K562 (cell line): ENCODE data around the gene BZW2. TPM values are rescaled to one million over a fixed set of nuclear protein-coding genes. Genes with fewer than 3 reads are reported as not detected.

ENCODE experiments used
- ATAC-seq: fragments of 200-7000 bp; cut with Tn5 transposase; 3 replicates; pipeline ENCODE4 v1.9.1; 2020; ENCODE audit warnings: moderate library complexity
- BruUV-seq: library from RNA; stranded (reverse); fragments of 400-500 nt; replicated peaks from 2 replicates; lab custom pipeline; 2021; lab: Mats Ljungman, UMichigan
- CTCF ChIA-PET: fragments of 300-600 bp; formaldehyde crosslinking; extraction: SDS; loops from one replicate; lab custom pipeline; 2021; ENCODE audit warnings: low intra/inter-chr PET ratio; lab: Yijun Ruan, JAX
- POLR2A ChIA-PET: fragments of 300-600, 350-650 bp; sonication (Branson Sonifier 250); formaldehyde crosslinking; extraction: SDS; loops from one replicate; lab custom pipeline; 2021; ENCODE audit warnings: antibody characterized with exemption, inconsistent platforms; lab: Yijun Ruan, JAX
- DNase-seq, 4 experiments: peaks; one replicate each; pipeline versions ENCODE4 v3.0.0 to v3.0.0-alpha.2; 2011 to 2018; ENCODE audit warnings: low spot score in 3 of 4, mixed read lengths in 3 of 4; ENCODE audit errors: extremely low read depth in 1 of 4
- FAIRE-seq: peaks from 2 replicates; lab custom pipeline; 2011; peaks lifted over from hg19 to GRCh38; lab: Jason Lieb, UNC
- H2AFZ ChIP-seq: 2 replicates; pipeline ENCODE4 v1.6.0; 2011; ENCODE audit warnings: low read depth, low read length, control low read depth, inconsistent platforms
- H3K27ac ChIP-seq: fragments of 200-600 bp; 3 replicates; pipeline ENCODE4 v1.8.0; 2011; ENCODE audit warnings: low read depth, mild to moderate bottlenecking, control low read depth, inconsistent platforms, low read length, moderate library complexity, mixed read lengths; ENCODE audit errors: extremely low read depth
- H3K27me3 ChIP-seq, 2 experiments: fragments of 300-600 bp in 1 of 2; 2 replicates in 1 of 2; 3 replicates in 1 of 2; pipeline versions ENCODE4 v1.6.0 to v1.8.0; 2011; ENCODE audit warnings: inconsistent platforms in 2 of 2, low read length in 2 of 2, mild to moderate bottlenecking in 1 of 2, mixed read lengths in 1 of 2, moderate library complexity in 1 of 2; ENCODE audit not compliant: control insufficient read depth in 2 of 2, insufficient read depth in 2 of 2
- H3K36me3 ChIP-seq: fragments of 300-600 bp; 3 replicates; pipeline ENCODE4 v1.8.0; 2011; ENCODE audit warnings: mild to moderate bottlenecking, low read length, inconsistent platforms; ENCODE audit not compliant: control insufficient read depth, insufficient read depth
- H3K4me1 ChIP-seq, 2 experiments: fragments of 200-600 bp in 1 of 2; replicated peaks in 1 of 2; 2 replicates in 1 of 2; 3 replicates in 1 of 2; pipeline versions ENCODE4 v1.5.1 to v1.8.0; 2011; ENCODE audit warnings: inconsistent platforms in 2 of 2, low read length in 2 of 2, mild to moderate bottlenecking in 1 of 2, mixed read lengths in 1 of 2, moderate library complexity in 1 of 2; ENCODE audit not compliant: control insufficient read depth in 2 of 2, insufficient read depth in 2 of 2
- H3K4me2 ChIP-seq: 2 replicates; pipeline ENCODE4 v1.6.1; 2011; ENCODE audit warnings: low read length, control low read depth, inconsistent platforms, mixed read lengths; ENCODE audit not compliant: insufficient read depth
- H3K4me3 ChIP-seq: fragments of 200-600 bp; sonication (generic), shearing (Covaris generic); 2 replicates; pipeline ENCODE4 v1.5.1; 2016; ENCODE audit warnings: control low read depth, inconsistent platforms
- H3K79me2 ChIP-seq: fragments of 200-600 bp; 3 replicates; pipeline ENCODE4 v1.8.0; 2011; ENCODE audit warnings: low read length, inconsistent platforms; ENCODE audit not compliant: control insufficient read depth, insufficient read depth
- H3K9ac ChIP-seq, 2 experiments: 2 replicates each; pipeline versions ENCODE4 v1.6.0 to v1.6.1; 2011; ENCODE audit warnings: low read depth in 2 of 2, low read length in 2 of 2, control low read depth in 1 of 2, inconsistent platforms in 1 of 2, mild to moderate bottlenecking in 1 of 2, mixed read lengths in 1 of 2; ENCODE audit not compliant: insufficient read depth in 1 of 2
- H3K9me1 ChIP-seq: one replicate; pipeline ENCODE4 v1.6.0; 2011; ENCODE audit warnings: inconsistent platforms, mild to moderate bottlenecking, low read length, moderate library complexity; ENCODE audit not compliant: control insufficient read depth, insufficient read depth
- H3K9me3 ChIP-seq: replicated peaks from 2 replicates; pipeline ENCODE4 v1.5.1; 2011; ENCODE audit warnings: low read depth, low read length, inconsistent platforms; ENCODE audit not compliant: control insufficient read depth, insufficient read depth
- H4K20me1 ChIP-seq: replicated peaks from 2 replicates; pipeline ENCODE4 v1.6.1; 2011; ENCODE audit warnings: low read length, inconsistent platforms, mixed read lengths; ENCODE audit not compliant: control insufficient read depth, insufficient read depth
- CEBPB ChIP-seq: fragments of 450-650 bp; IDR thresholded peaks from 2 replicates; pipeline ENCODE4 v1.6.1; 2016; ENCODE audit warnings: missing genetic modification characterization, missing compliant biosample characterization
- CEBPG ChIP-seq, 3 experiments: fragments of 200-800 bp in 1 of 3; sonication (Bioruptor generic) in 1 of 3; sonication (generic) in 1 of 3; formaldehyde crosslinking in 1 of 3; IDR thresholded peaks in 2 of 3; conservative IDR thresholded peaks in 1 of 3; 2 replicates each; pipeline versions ENCODE4 v1.6.1 to v1.8.0; 2016 to 2022; ENCODE audit warnings: missing compliant biosample characterization in 2 of 3, missing genetic modification characterization in 2 of 3, mild to moderate bottlenecking in 1 of 3, missing genetic modification reagents in 1 of 3
- CXXC5 ChIP-seq: fragments of 250-450 bp; sonication (Bioruptor Pico); IDR thresholded peaks from 2 replicates; pipeline ENCODE4 v1.8.0; 2022; ENCODE audit warnings: inconsistent platforms, mild to moderate bottlenecking, moderate library complexity
- KDM1A ChIP-seq, 2 experiments: fragments of 450-650 bp; IDR thresholded peaks; 2 replicates each; pipeline ENCODE4 v1.6.1; 2016; ENCODE audit warnings: mild to moderate bottlenecking in 2 of 2
- RB1 ChIP-seq: fragments of 450-650 bp; IDR thresholded peaks from 2 replicates; pipeline ENCODE4 v1.6.1; 2017; ENCODE audit warnings: low read depth, mild to moderate bottlenecking
- WGBS: fragments of 100-300 bp; shearing (Covaris generic); methylation state at CpG from one replicate; pipeline ENCODE4 v1.1.6; 2016; ENCODE audit warnings: low coverage, mixed read lengths; ENCODE audit not compliant: insufficient coverage; ENCODE audit errors: missing lambda C conversion rate; 5-methylcytosine and 5-hydroxymethylcytosine counted together
- in situ Hi-C: fragments of 300-500 bp; cut with MboI; formaldehyde crosslinking; loops from 4 replicates; pipeline ENCODE4 v1.15.0; 2018; ENCODE audit warnings: inconsistent platforms, mixed read lengths
- intact Hi-C: fragments of 100-400 bp; cut with micrococcal nuclease; formaldehyde crosslinking; loops from 2 replicates; pipeline ENCODE4 v1.14.2; 2022
- polyA plus RNA-seq, 8 experiments: library from polyadenylated mRNA; depleted of rRNA in 4 of 8; stranded (reverse) in 5 of 8; unstranded in 3 of 8; fragments of >200 nt; fragmentation: Nextera tagmentation in 2 of 8; fragmentation: Illumina TruSeq in 1 of 8; extraction: Ambion mirVana in 2 of 8; extraction: Trizol in 1 of 8; gene quantifications; 2 replicates each; pipeline versions ENCODE4 v1.2.1 to v1.2.3, GENCODE V29; 2011 to 2014; ENCODE audit warnings: inconsistent platforms in 1 of 8, missing spikeins in 1 of 8
- total RNA-seq, 7 experiments: library from RNA; depleted of rRNA in 6 of 7; stranded (reverse); fragments of >200 nt in 6 of 7; fragmentation: Illumina TruSeq in 2 of 7; extraction: Trizol in 2 of 7; gene quantifications; 2 replicates each; pipeline versions ENCODE4 v1.2.1 to v1.2.3, GENCODE V29; 2011 to 2021; ENCODE audit warnings: low replicate concordance in 1 of 7
- TF ChIP-seq, protein P1 (sequence below), 2 experiments: fragments of 450-650 bp in 1 of 2; sonication (generic) in 1 of 2; formaldehyde crosslinking in 1 of 2; IDR thresholded peaks in 1 of 2; conservative IDR thresholded peaks in 1 of 2; 2 replicates each; pipeline versions ENCODE4 v1.6.1 to v1.8.1; 2016 to 2023; ENCODE audit warnings: mild to moderate bottlenecking in 2 of 2, moderate library complexity in 2 of 2, inconsistent platforms in 1 of 2, missing genetic modification reagents in 1 of 2
- TF ChIP-seq, protein P2 (sequence below): fragments of 450-650 bp; IDR thresholded peaks from 2 replicates; pipeline ENCODE4 v1.6.1; 2016; ENCODE audit warnings: missing biosample characterization, missing genetic modification characterization

Gene BZW2
- total and polyA plus RNA-seq, 9 of the 15 experiments (the other 6 are each of a cell fraction or from before 2014, with no cell fraction given) = 140 to 316 (median 173) TPM

DNA sequence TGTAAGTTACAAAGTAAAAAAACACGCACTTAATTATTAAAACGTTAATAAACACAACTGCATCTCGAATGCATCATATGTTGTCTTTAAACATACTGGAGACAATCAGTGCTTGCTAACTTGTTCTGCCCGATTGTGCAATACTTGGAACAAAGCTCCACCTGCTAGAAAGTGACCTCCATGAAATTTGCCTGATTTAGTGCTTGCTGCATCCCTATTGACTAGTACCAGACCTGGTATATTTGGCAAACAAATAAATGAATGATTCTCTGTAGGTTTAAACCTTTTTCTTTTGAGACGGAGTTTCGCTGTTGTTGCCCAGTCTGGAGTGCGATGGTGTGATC lies 6.2 kb downstream of the BZW2 start:
- TF ChIP-seq, protein P1, sequence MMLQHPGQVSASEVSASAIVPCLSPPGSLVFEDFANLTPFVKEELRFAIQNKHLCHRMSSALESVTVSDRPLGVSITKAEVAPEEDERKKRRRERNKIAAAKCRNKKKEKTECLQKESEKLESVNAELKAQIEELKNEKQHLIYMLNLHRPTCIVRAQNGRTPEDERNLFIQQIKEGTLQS (IDR thresholded peaks at IDR 0.05) = 0 out of 2 replicates have a peak, but pooled peaks have one; percentile 13
- TF ChIP-seq, protein P1 (CRISPR knock-in tag; conservative IDR thresholded peaks at IDR 0.05) = no peak
- TF ChIP-seq RB1 = no peak
- no peak for TF ChIP-seq CXXC5 (CRISPR knock-in tag)
- peak; percentile 43 to 60; a peak in 2 of 4 replicates for TF ChIP-seq KDM1A (IDR thresholded peaks at IDR 0.05)
- TF ChIP-seq CEBPG (CRISPR knock-in tag; IDR thresholded peaks at IDR 0.05) = peak; percentile 90
- TF ChIP-seq CEBPG (tag; conservative IDR thresholded peaks at IDR 0.05 in 1 of 2, IDR thresholded peaks at IDR 0.05 in 1 of 2) = peak; percentile 79 to 96
- TF ChIP-seq CEBPB (tag) = peak; percentile 98
- TF ChIP-seq, protein P2, sequence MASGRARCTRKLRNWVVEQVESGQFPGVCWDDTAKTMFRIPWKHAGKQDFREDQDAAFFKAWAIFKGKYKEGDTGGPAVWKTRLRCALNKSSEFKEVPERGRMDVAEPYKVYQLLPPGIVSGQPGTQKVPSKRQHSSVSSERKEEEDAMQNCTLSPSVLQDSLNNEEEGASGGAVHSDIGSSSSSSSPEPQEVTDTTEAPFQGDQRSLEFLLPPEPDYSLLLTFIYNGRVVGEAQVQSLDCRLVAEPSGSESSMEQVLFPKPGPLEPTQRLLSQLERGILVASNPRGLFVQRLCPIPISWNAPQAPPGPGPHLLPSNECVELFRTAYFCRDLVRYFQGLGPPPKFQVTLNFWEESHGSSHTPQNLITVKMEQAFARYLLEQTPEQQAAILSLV (tag) = peak; percentile 79
- Histone ChIP-seq H4K20me1 (peaks cover 25% of the 10 kb centered on the region), H3K4me2 (no peak overlapping the region), H3K9me3 (no peaks in the 10 kb centered on the region), H3K27ac (no peak overlapping the region), H3K27me3 (no peaks in the 10 kb centered on the region), H2AFZ (no peak overlapping the region), H3K9ac (no peak overlapping the region), H3K9me1 (no peaks in the 10 kb centered on the region), H3K79me2 (peaks cover 100% of the 10 kb centered on the region), H3K36me3 (peaks cover 63% of the 10 kb centered on the region), H3K4me1 (peaks cover 10 to 50% of the 10 kb centered on the region in 2 experiments; a peak in 4 of 5 replicates), H3K4me3 (no peak overlapping the region)
- WGBS = 65% methylated on average over 7 of the region's 7 CpGs
- BruUV-seq = no TSS peak
- ATAC-seq = no peak
- ChIA-PET CTCF (no interaction called here), POLR2A (interaction anchor here (0.9 to 1.8 kb wide), 6 partner anchors 9 to 23 kb away, joined by 3 to 5 read pairs (median 3); no protein-coding TSS in a partner anchor)
- no peak for FAIRE-seq
- in situ Hi-C loops (no loop called here), intact Hi-C loops (no loop called here)
- DNase-seq = no peak
